ENCODE results near the gene INSIG1.

INSIG1 gene

GRCh38 chr7:155255071-155255470 lies 42.6 kb upstream of the INSIG1 start:
- Histone ChIP-seq H3K27me3 (ENCODE audit: insufficient read depth, low read length, poor library complexity, severe bottlenecking) (no peaks in the 10 kb centered on the region), H3K9me3 (ENCODE audit: insufficient read depth, low read depth, low read length) (no peaks in the 10 kb centered on the region), H3K4me2 (ENCODE audit: low read depth, low read length, poor library complexity, severe bottlenecking) (no peak overlapping the region), H3K79me2 (ENCODE audit: insufficient read depth, low read length) (no peaks in the 10 kb centered on the region), H4K20me1 (ENCODE audit: insufficient read depth, low read length, poor library complexity, severe bottlenecking) (no peaks in the 10 kb centered on the region), H3K4me1 (ENCODE audit: insufficient read depth, low read length, poor library complexity, severe bottlenecking) (peaks cover 4% of the 10 kb centered on the region), H3F3A (ENCODE audit: low read depth) (no peaks in the 10 kb centered on the region), H3K36me3 (ENCODE audit: insufficient read depth, low read length) (no peaks in the 10 kb centered on the region), H2AFZ (ENCODE audit: low read length) (no peak overlapping the region), H3K9me2 (replicated peaks; ENCODE audit: low read depth, low read length) (no peaks in the 10 kb centered on the region), H3K9ac (ENCODE audit: low read depth, low read length, poor library complexity, severe bottlenecking) (no peak overlapping the region), H3K4me3 (ENCODE audit: low read length, poor library complexity, severe bottlenecking) (no peak overlapping the region)
- TF ChIP-seq CTCF (conservative IDR thresholded peaks at IDR 0.05; ENCODE audit: low read length): no peak
- no peak for TF ChIP-seq EZH2phosphoT487 (IDR thresholded peaks at IDR 0.05; ENCODE audit: borderline replicate concordance)

GRCh38 chr7:155255621-155256020 lies 42.1 kb upstream of the INSIG1 start:
- Histone ChIP-seq H3F3A (ENCODE audit: low read depth) (no peaks in the 10 kb centered on the region), H3K9me3 (ENCODE audit: insufficient read depth, low read depth, low read length) (no peaks in the 10 kb centered on the region), H3K9ac (ENCODE audit: low read depth, low read length, poor library complexity, severe bottlenecking) (no peak overlapping the region), H3K4me2 (ENCODE audit: low read depth, low read length, poor library complexity, severe bottlenecking) (no peak overlapping the region), H3K4me3 (ENCODE audit: low read length, poor library complexity, severe bottlenecking) (no peak overlapping the region), H3K36me3 (ENCODE audit: insufficient read depth, low read length) (no peaks in the 10 kb centered on the region), H4K20me1 (ENCODE audit: insufficient read depth, low read length, poor library complexity, severe bottlenecking) (no peaks in the 10 kb centered on the region), H3K27me3 (ENCODE audit: insufficient read depth, low read length, poor library complexity, severe bottlenecking) (no peaks in the 10 kb centered on the region), H3K4me1 (ENCODE audit: insufficient read depth, low read length, poor library complexity, severe bottlenecking) (peaks cover 4% of the 10 kb centered on the region), H3K9me2 (replicated peaks; ENCODE audit: low read depth, low read length) (no peaks in the 10 kb centered on the region), H3K79me2 (ENCODE audit: insufficient read depth, low read length) (no peaks in the 10 kb centered on the region), H2AFZ (ENCODE audit: low read length) (no peak overlapping the region)
- TF ChIP-seq CTCF (conservative IDR thresholded peaks at IDR 0.05; ENCODE audit: low read length): no peak
- TF ChIP-seq EZH2phosphoT487 (IDR thresholded peaks at IDR 0.05; ENCODE audit: borderline replicate concordance): no peak

GRCh38 chr7:155256081-155256760 lies 41.5 kb upstream of the INSIG1 start:
- Histone ChIP-seq H3K4me3 (ENCODE audit: low read length, poor library complexity, severe bottlenecking) (no peak overlapping the region), H3K9me3 (ENCODE audit: insufficient read depth, low read depth, low read length) (no peaks in the 10 kb centered on the region), H3K4me2 (ENCODE audit: low read depth, low read length, poor library complexity, severe bottlenecking) (no peak overlapping the region), H3F3A (ENCODE audit: low read depth) (no peaks in the 10 kb centered on the region), H2AFZ (ENCODE audit: low read length) (no peak overlapping the region), H3K9me2 (replicated peaks; ENCODE audit: low read depth, low read length) (no peaks in the 10 kb centered on the region), H3K27me3 (ENCODE audit: insufficient read depth, low read length, poor library complexity, severe bottlenecking) (no peaks in the 10 kb centered on the region), H3K9ac (ENCODE audit: low read depth, low read length, poor library complexity, severe bottlenecking) (no peak overlapping the region), H3K4me1 (ENCODE audit: insufficient read depth, low read length, poor library complexity, severe bottlenecking) (peaks cover 4% of the 10 kb centered on the region), H4K20me1 (ENCODE audit: insufficient read depth, low read length, poor library complexity, severe bottlenecking) (no peaks in the 10 kb centered on the region), H3K36me3 (ENCODE audit: insufficient read depth, low read length) (no peaks in the 10 kb centered on the region), H3K79me2 (ENCODE audit: insufficient read depth, low read length) (no peaks in the 10 kb centered on the region)
- TF ChIP-seq CTCF (conservative IDR thresholded peaks at IDR 0.05; ENCODE audit: low read length): no peak
- TF ChIP-seq EZH2phosphoT487 (IDR thresholded peaks at IDR 0.05; ENCODE audit: borderline replicate concordance): no peak

Measured in Loucy (cell line).